Endometrial microvascular endothelial cells (primary cell): ENCODE measurements around the gene TM9SF1. TPM values are rescaled to one million over a fixed set of nuclear protein-coding genes. Genes with fewer than 3 reads are reported as not detected.

Experiments
- in situ Hi-C: cut with HindIII; loops from 2 replicates; pipeline ENCODE4 v1.10.0; 2017; ENCODE audit warnings: low sequenced_read_pairs, low pct_unique_long_range_greater_than_20kb; ENCODE audit errors: inconsistent ontology term
- total RNA-seq: library from RNA; depleted of rRNA; stranded (reverse); fragments of >200 nt; gene quantifications from one replicate; pipeline ENCODE4 v1.2.3, GENCODE V29; 2015; ENCODE audit errors: inconsistent ontology term

The TM9SF1 gene
- total RNA-seq, 1 donor from 2014 or later, result 83.3 TPM

GRCh38 chr14:24185026-24185425 lies 10.2 kb downstream of the TM9SF1 start:
- in situ Hi-C loops, result no loop called here

- in situ Hi-C loops, result no loop called here
These were observed 10.9 kb downstream of the TM9SF1 start for GRCh38 chr14:24184104-24184970.

GRCh38 chr14:24183014-24183481 lies 12.2 kb downstream of the TM9SF1 start:
- in situ Hi-C loops, result no loop called here

- in situ Hi-C loops, result no loop called here
These were observed 12.9 kb downstream of the TM9SF1 start for GRCh38 chr14:24182110-24182882.

GRCh38 chr14:24181371-24182077 lies 13.7 kb downstream of the TM9SF1 start:
- in situ Hi-C loops, result no loop called here

DNA sequence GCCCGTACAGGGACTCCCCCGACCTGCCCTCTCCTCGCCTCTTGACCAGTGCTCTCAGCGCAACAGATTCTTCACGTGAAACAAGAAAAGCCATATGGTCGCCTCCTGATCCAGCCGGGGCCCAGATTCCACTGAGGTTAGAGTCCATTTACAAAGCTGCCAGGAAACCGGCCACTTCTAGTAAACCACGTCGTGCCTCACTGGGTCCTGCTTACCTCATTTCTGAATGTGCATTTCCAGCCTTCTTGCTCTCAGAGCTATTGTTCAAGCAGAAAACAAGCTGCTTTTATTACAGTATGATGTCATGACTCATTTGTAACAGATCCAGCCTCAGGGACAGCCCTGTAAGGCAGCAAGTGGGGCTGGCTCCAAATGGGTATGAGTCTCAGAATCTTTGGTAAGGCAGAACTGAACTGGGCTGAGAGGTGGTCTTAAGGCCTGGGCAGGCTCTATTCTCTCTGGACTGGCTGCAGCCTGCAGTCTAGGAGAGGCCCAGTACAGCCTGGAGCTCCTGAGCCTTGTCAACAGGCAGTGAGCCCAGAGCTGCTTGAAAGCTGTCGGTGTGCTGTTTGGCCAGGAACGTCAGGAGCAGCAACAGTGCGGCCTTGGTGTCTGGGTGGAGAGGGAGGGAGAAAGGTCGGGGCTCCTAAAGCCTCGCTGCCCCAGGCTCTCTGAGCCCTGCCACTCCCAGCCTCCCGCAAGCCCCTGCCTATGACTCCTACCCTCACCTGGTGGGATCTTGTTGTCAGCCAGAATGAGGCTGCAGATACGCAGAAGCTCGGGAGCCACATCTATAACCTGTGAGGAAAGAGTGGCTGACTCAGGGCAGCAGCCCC lies 15.1 kb downstream of the TM9SF1 start:
- in situ Hi-C loops, result no loop called here

DNA sequence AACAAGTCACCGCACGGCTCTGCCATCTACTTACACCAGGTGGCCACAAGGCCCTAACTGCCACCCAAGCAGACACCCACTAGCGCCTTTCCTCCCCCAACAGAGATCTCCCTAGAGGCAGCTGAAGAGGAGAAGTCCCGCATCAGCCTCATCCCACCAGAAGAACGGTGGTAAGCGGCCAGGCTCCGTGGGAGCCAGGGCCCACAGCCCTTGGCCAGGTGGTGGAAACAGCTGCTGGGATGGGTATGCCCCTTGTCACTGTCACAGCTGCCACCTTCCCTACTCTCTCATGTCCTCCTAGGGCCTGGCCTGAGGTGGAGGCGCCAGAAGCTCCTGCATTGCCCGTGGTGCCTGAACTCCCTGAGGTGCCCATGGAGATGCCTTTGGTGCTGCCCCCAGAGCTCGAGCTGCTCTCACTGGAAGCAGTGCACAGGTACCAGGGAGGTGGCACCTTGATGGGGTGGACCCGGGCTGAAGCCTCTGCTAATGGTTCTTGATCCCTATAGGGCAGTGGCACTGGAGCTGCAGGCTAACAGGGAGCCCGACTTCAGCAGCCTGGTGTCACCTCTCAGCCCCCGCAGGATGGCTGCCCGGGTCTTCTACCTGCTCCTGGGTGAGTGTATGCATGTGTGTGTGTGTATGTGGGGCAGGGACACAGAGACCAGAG lies 15.8 kb downstream of the TM9SF1 start:
- in situ Hi-C loops, result no loop called here

DNA sequence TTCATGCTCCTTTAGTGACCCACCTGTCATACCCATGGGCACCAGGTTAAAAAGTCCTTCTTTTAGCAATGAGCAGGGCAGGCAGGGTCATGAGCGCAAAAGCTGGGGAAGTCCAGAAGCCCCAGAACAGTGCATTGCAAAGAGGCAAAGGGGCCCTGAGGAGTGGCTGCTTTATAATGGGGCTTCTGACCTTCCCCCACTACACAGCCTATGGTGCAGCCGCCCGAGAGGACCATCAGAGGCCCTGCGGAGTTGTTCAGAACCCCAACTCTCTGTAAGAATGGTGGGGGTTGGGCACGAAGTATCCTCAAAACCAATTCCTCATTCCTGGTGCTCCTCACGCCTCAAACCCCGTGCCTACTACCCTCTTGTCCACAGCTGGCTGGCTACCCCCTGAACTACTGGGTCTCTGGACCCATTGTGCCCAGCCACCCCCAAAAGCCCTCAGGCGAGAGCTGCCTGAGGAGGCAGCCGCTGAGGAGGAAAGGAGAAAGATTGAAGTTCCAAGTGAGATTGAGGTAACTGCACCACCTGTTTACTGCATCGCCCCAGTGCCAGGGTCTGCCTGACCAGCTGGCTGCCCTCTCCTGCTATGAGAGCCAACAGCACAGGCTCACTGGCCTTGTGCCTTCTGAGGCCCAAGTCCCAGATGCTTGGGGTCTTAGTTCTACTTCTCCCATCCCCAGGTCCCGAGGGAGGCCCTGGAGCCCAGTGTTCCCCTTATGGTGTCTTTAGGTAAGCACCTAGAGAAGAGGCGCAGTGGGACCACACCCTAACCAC lies 16.7 kb downstream of the TM9SF1 start:
- in situ Hi-C loops, result no loop called here

GRCh38 chr14:24177891-24178290 lies 17.4 kb downstream of the TM9SF1 start:
- in situ Hi-C loops, result no loop called here

- in situ Hi-C loops, result no loop called here
These were observed 18.0 kb downstream of the TM9SF1 start for GRCh38 chr14:24177041-24177825.

- in situ Hi-C loops, result no loop called here
These were observed 18.6 kb downstream of the TM9SF1 start for GRCh38 chr14:24176599-24176998.

DNA sequence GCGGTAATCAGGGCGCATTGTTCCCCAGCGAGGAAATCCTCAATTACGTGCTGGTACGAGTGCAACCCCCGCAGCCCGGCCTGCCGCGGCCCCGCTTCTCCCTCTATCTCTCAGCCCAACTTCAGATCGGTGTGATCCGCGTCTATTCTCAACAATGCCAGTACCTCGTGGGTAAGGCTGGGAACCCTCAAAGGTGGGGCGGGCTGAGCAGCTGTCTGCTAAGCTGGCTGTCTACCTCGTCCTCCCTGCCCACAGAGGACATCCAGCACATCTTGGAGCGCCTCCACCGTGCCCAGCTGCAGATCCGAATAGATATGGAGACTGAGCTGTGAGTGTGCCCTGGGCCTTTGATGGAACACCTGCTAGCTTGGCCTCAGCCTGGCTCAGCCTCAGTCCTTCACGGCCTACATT lies 22.4 kb downstream of the TM9SF1 start:
- in situ Hi-C loops, result no loop called here

DNA sequence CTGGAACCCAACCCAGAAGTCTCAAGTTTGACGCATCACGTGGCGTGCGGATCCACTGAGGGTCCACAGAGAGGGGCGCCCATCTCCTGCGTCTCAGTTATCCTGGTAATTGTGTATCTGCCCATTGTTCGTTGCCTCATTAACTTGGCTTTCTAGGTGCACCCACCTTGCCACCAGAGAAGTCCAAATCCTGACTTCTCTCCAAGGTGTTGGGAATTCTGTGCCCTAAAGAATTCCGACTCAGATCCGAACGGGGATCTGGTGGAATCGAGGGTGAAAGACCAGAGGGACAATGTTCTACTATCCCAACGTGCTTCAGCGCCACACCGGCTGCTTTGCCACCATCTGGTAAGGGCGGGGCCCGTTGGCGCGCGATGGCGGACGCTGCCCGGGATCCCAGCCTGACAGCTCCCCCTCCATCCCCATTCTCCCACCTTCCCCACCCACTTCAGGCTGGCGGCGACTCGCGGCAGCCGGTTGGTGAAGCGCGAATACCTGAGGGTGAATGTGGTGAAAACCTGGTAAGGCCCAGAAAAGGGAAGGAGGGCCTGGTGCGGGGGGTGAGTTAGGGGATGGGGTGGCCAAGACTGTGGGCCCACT lies 22.9 kb downstream of the TM9SF1 start:
- in situ Hi-C loops, result no loop called here

DNA sequence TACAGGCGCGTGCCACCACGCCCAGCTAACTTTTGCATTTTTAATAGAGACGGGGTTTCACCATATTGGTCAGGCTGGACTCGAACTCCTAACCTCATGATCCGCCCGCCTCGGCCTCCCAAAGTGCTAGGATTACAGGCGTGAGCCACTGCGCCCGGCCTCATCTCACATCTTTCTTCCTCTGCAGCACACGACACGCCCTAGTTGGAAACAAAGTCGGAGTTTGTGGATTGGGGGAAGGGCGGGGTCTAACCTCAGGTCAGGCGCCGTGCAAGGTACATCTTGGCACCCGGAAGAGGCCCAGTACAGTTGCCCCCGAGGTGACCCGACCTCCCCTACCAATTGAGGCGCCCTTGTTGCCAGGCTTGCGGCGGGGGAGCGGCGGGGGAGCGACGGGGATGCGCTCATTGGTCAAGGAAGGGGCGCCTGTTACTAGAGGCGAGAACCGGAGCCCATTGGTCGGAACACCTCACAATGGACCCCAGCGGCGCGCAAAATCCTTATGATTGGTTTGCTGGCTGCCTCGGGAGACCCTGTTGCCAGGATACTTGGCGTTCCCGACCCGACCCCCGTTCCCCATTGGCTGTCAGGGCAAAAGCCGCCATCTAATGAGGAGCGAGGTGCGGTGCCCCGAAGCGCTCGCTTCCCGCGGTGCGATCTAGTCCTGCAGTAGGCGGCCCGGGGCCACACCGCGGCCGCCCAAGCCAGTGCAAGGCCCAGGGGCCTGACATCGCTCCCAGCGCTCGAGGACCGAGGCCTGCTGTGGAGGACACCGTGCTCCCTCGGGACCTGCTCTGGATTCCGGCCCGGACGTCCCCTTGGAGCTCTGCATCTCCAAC lies 23.6 kb downstream of the TM9SF1 start, which contains the start of gene REC8:
TSS of gene REC8 (plus strand) at position 659 of the 839 bp plus-strand sequence. CDS start 473 bp downstream, outside the sequence.
- in situ Hi-C loops, result no loop called here

GRCh38 chr14:24167469-24168114 lies 27.6 kb downstream of the TM9SF1 start:
- in situ Hi-C loops, result no loop called here
